HepG2 (cell line): ENCODE data around the gene TEX35. TPM values are rescaled to one million over a fixed set of nuclear protein-coding genes. Genes with fewer than 3 reads are reported as not detected.

ENCODE experiments used
- ATAC-seq: fragments of 200-7000 bp; cut with Tn5 transposase; 3 replicates; pipeline ENCODE4 v1.9.1; 2020; ENCODE audit warnings: mild to moderate bottlenecking, moderate library complexity
- BruUV-seq: library from RNA; stranded (reverse); fragments of 400-500 nt; replicated peaks from 2 replicates; lab custom pipeline; 2021; lab: Mats Ljungman, UMichigan
- CTCF ChIA-PET: fragments of 300-600 bp; formaldehyde crosslinking; extraction: SDS; loops from one replicate; lab custom pipeline; 2021; ENCODE audit warnings: low total read pairs, inconsistent platforms, low intra/inter-chr PET ratio; lab: Yijun Ruan, JAX
- POLR2A ChIA-PET: fragments of 350-600 bp; sonication (Branson Sonifier 250); formaldehyde crosslinking; loops from one replicate; lab custom pipeline; 2020; ENCODE audit warnings: antibody characterized with exemption, inconsistent platforms; lab: Yijun Ruan, JAX
- DNase-seq: peaks from one replicate; pipeline ENCODE4 v3.0.0-alpha.2; 2015; ENCODE audit warnings: low spot score
- FAIRE-seq: peaks from 3 replicates; lab custom pipeline; 2011; peaks lifted over from hg19 to GRCh38; lab: Jason Lieb, UNC
- H2AFZ ChIP-seq: one replicate; pipeline ENCODE4 v1.6.1; 2011; ENCODE audit warnings: low read length, inconsistent platforms
- H3K27ac ChIP-seq: fragments of 300-600 bp; 3 replicates; pipeline ENCODE4 v1.8.0; 2011; ENCODE audit warnings: mixed run types, mild to moderate bottlenecking, mixed read lengths, low read length, inconsistent platforms; ENCODE audit not compliant: insufficient read depth; ENCODE audit errors: extremely low read length
- H3K27me3 ChIP-seq, 2 experiments: fragments of 200-600 bp in 1 of 2; 2 replicates in 1 of 2; 3 replicates in 1 of 2; pipeline versions ENCODE4 v1.6.0 to v1.8.0; 2011; ENCODE audit warnings: low read length in 2 of 2, mild to moderate bottlenecking in 2 of 2, moderate library complexity in 2 of 2, inconsistent platforms in 1 of 2; ENCODE audit not compliant: insufficient read depth in 2 of 2, control insufficient read depth in 1 of 2
- H3K36me3 ChIP-seq, 2 experiments: fragments of 200-600 bp in 1 of 2; replicated peaks in 1 of 2; 2 replicates in 1 of 2; 3 replicates in 1 of 2; pipeline versions ENCODE4 v1.5.1 to v1.8.0; 2011; ENCODE audit warnings: low read length in 2 of 2, inconsistent platforms in 1 of 2; ENCODE audit not compliant: insufficient read depth in 2 of 2, control insufficient read depth in 1 of 2
- H3K4me1 ChIP-seq: 2 replicates; pipeline ENCODE4 v1.5.1; 2012; ENCODE audit warnings: low read length, inconsistent platforms; ENCODE audit not compliant: insufficient read depth
- H3K4me2 ChIP-seq: 2 replicates; pipeline ENCODE4 v1.6.0; 2011; ENCODE audit warnings: low read depth, low read length, inconsistent platforms
- H3K4me3 ChIP-seq, 3 experiments: fragments of 200-600 bp in 1 of 3; sonication (generic), shearing (Covaris generic) in 1 of 3; replicated peaks in 1 of 3; 2 replicates each; pipeline ENCODE4 v1.5.1; 2011 to 2016; ENCODE audit warnings: low read length in 3 of 3, inconsistent platforms in 2 of 3, low read depth in 2 of 3, mild to moderate bottlenecking in 2 of 3, control low read depth in 1 of 3, mixed read lengths in 1 of 3; ENCODE audit not compliant: insufficient read depth in 1 of 3
- H3K79me2 ChIP-seq: one replicate; pipeline ENCODE4 v1.6.1; 2011; ENCODE audit warnings: low read length, inconsistent platforms; ENCODE audit not compliant: insufficient read depth
- H3K9ac ChIP-seq: 2 replicates; pipeline ENCODE4 v1.6.0; 2011; ENCODE audit warnings: mild to moderate bottlenecking, low read depth, low read length, inconsistent platforms; ENCODE audit not compliant: insufficient read depth
- H3K9me3 ChIP-seq: 2 replicates; pipeline ENCODE4 v1.5.1; 2012; ENCODE audit warnings: mild to moderate bottlenecking, low read length
- H4K20me1 ChIP-seq: 2 replicates; pipeline ENCODE4 v1.6.0; 2011; ENCODE audit warnings: inconsistent platforms, mild to moderate bottlenecking, low read length, moderate library complexity; ENCODE audit not compliant: insufficient read depth
- ADNP ChIP-seq: sonication (generic); formaldehyde crosslinking; IDR thresholded peaks from 2 replicates; pipeline ENCODE4 v1.4.0; 2020; ENCODE audit warnings: missing genetic modification reagents
- ARID5B ChIP-seq: IDR thresholded peaks from 2 replicates; pipeline ENCODE4 v1.4.0; 2020; ENCODE audit warnings: mild to moderate bottlenecking, missing genetic modification reagents
- CBFB ChIP-seq: sonication (generic); formaldehyde crosslinking; IDR thresholded peaks from 2 replicates; pipeline ENCODE4 v1.4.0; 2020; ENCODE audit warnings: missing genetic modification reagents
- ETS1 ChIP-seq: sonication (generic); formaldehyde crosslinking; IDR thresholded peaks from 2 replicates; pipeline ENCODE4 v1.4.0; 2020; ENCODE audit warnings: missing genetic modification reagents
- ISX ChIP-seq: sonication (generic); formaldehyde crosslinking; conservative IDR thresholded peaks from 2 replicates; pipeline ENCODE4 v1.5.0; 2020; ENCODE audit warnings: missing genetic modification reagents
- JUNB ChIP-seq: sonication (generic); formaldehyde crosslinking; IDR thresholded peaks from 2 replicates; pipeline ENCODE4 v1.8.0; 2022; ENCODE audit warnings: missing genetic modification reagents, mild to moderate bottlenecking, borderline replicate concordance
- PAX8 ChIP-seq: sonication (generic); formaldehyde crosslinking; IDR thresholded peaks from 2 replicates; pipeline ENCODE4 v1.8.0; 2022; ENCODE audit warnings: mild to moderate bottlenecking, missing genetic modification reagents, borderline replicate concordance
- ZBTB37 ChIP-seq: sonication (generic); formaldehyde crosslinking; IDR thresholded peaks from 2 replicates; pipeline ENCODE4 v1.4.0; 2020; ENCODE audit warnings: mild to moderate bottlenecking, missing genetic modification reagents
- ZEB1 ChIP-seq: IDR thresholded peaks from 2 replicates; pipeline ENCODE4 v1.6.1; 2012; ENCODE audit warnings: mild to moderate bottlenecking, low read depth, inconsistent platforms; ENCODE audit not compliant: insufficient replicate concordance
- ZNF572 ChIP-seq: sonication (generic); formaldehyde crosslinking; IDR thresholded peaks from 2 replicates; pipeline ENCODE4 v1.5.1; 2020; ENCODE audit warnings: mild to moderate bottlenecking, missing genetic modification reagents
- ZNF766 ChIP-seq: sonication (generic); formaldehyde crosslinking; IDR thresholded peaks from 2 replicates; pipeline ENCODE4 v1.5.0; 2020; ENCODE audit warnings: missing genetic modification reagents, borderline replicate concordance
- WGBS: methylation state at CpG from one replicate; pipeline ENCODE4 v1.1.6; 2017; ENCODE audit warnings: low lambda C conversion rate; 5-methylcytosine and 5-hydroxymethylcytosine counted together
- in situ Hi-C: cut with HindIII; loops from 2 replicates; pipeline ENCODE4 v1.10.0; 2017; ENCODE audit warnings: low pct_unique_long_range_greater_than_20kb; ENCODE audit not compliant: extremely low pct_ligation_motif_present
- intact Hi-C: fragments of 100-400 bp; cut with micrococcal nuclease; formaldehyde crosslinking; loops from one replicate; pipeline ENCODE4 v1.10.0; 2022; ENCODE audit not compliant: unreplicated experiment
- polyA plus RNA-seq, 8 experiments: library from polyadenylated mRNA; depleted of rRNA in 3 of 8; stranded (reverse) in 7 of 8; unstranded in 1 of 8; fragments of >200 nt; fragmentation: Illumina TruSeq in 4 of 8; extraction: Trizol in 4 of 8; gene quantifications; 2 replicates each; pipeline versions ENCODE4 v1.2.1 to v1.2.3, GENCODE V29; 2011 to 2016; ENCODE audit warnings: low read depth in 4 of 8, missing spikeins in 1 of 8, mixed read lengths in 1 of 8; ENCODE audit not compliant: insufficient read depth in 1 of 8
- total RNA-seq, 5 experiments: library from RNA; depleted of rRNA; stranded (reverse); fragments of >200 nt; fragmentation: Illumina TruSeq; extraction: Trizol; gene quantifications; 2 replicates each; pipeline ENCODE4 v1.2.3, GENCODE V29; 2016; ENCODE audit warnings: low read depth in 1 of 5

The TEX35 gene
- total and polyA plus RNA-seq, 2 of the 13 experiments (the other 11 are each of a cell fraction or from before 2014, with no cell fraction given), result not detected

- Histone ChIP-seq H3K27me3 (no peaks in the 10 kb centered on the region), H3K79me2 (no peaks in the 10 kb centered on the region), H3K36me3 (no peaks in the 10 kb centered on the region), H4K20me1 (no peaks in the 10 kb centered on the region), H3K9ac (no peak overlapping the region), H3K4me2 (no peak overlapping the region), H3K27ac (no peak overlapping the region), H2AFZ (no peak overlapping the region), H3K4me1 (peaks cover 21% of the 10 kb centered on the region), H3K4me3 (no peak overlapping the region), H3K9me3 (no peaks in the 10 kb centered on the region)
- ChIA-PET POLR2A (no interaction called here), CTCF (no interaction called here)
- WGBS, result 79% methylated on average over 5 of the region's 8 CpGs
- FAIRE-seq (no peak), ATAC-seq (no peak), DNase-seq (no peak)
- intact Hi-C loops, result no loop called here
- no TSS peak for BruUV-seq
- in situ Hi-C loops, result no loop called here
- TF ChIP-seq JUNB (CRISPR knock-in tag), result no peak
- no peak for TF ChIP-seq ETS1
- TF ChIP-seq ZBTB37 (CRISPR knock-in tag), result no peak
- TF ChIP-seq ISX (CRISPR knock-in tag), result no peak
- TF ChIP-seq ZNF766 (CRISPR knock-in tag), result no peak
- no peak for TF ChIP-seq ADNP (CRISPR knock-in tag)
- no peak for TF ChIP-seq ZNF572
- TF ChIP-seq CBFB (CRISPR knock-in tag), result no peak
- TF ChIP-seq ARID5B (CRISPR knock-in tag), result no peak
- TF ChIP-seq ZEB1, result no peak
- no peak for TF ChIP-seq PAX8 (CRISPR knock-in tag)
These were observed 48.0 kb downstream of the TEX35 start for GRCh38 chr1:178560871-178561376.
